Breast epithelium (tissue), 4 donors: ENCODE measurements around the gene CFAP157. TPM values are rescaled to one million over a fixed set of nuclear protein-coding genes. Genes with fewer than 3 reads are reported as not detected.

Source experiments
- DNase-seq, 2 donors: peaks; one replicate each; pipeline ENCODE4 v3.0.0-alpha.2; 2019; ENCODE audit warnings: low spot score in 2 of 2
- H3K27ac ChIP-seq, 2 donors: fragments of 200-600 bp; sonication (generic) in 1 of 2; one replicate each; pipeline ENCODE4 v1.5.1; 2016 to 2019; ENCODE audit warnings: mild to moderate bottlenecking in 1 of 2
- H3K27me3 ChIP-seq, 2 donors: fragments of 200-600 bp; sonication (generic) in 1 of 2; one replicate each; pipeline versions ENCODE4 v1.5.1 to v1.6.0; 2017 to 2019; ENCODE audit warnings: control low read depth in 1 of 2, mild to moderate bottlenecking in 1 of 2
- H3K36me3 ChIP-seq: fragments of 200-600 bp; one replicate; pipeline ENCODE4 v1.5.1; 2019
- H3K4me1 ChIP-seq, 2 donors: fragments of 200-600 bp; sonication (generic); one replicate each; pipeline ENCODE4 v1.5.1; 2016 to 2019; ENCODE audit warnings: control low read depth in 1 of 2
- H3K4me3 ChIP-seq, 3 donors: fragments of 200-600 bp; sonication (generic); 1 replicate in 2 of 3; 2 replicates in 1 of 3; pipeline ENCODE4 v1.5.1; 2016 to 2019; ENCODE audit warnings: mild to moderate bottlenecking in 3 of 3, moderate library complexity in 2 of 3
- H3K9me3 ChIP-seq, 2 donors: fragments of 200-600 bp; sonication (generic) in 1 of 2; one replicate each; pipeline ENCODE4 v1.5.1; 2016 to 2019; ENCODE audit warnings: control low read depth in 1 of 2
- POLR2A ChIP-seq: fragments of 450-650 bp; IDR thresholded peaks from one replicate; pipeline ENCODE4 v1.6.1; 2016; ENCODE audit warnings: antibody characterized with exemption, mild to moderate bottlenecking, moderate library complexity
- POLR2AphosphoS5 ChIP-seq, 3 donors: sonication (generic); formaldehyde crosslinking; IDR thresholded peaks; one replicate each; pipeline ENCODE4 v1.6.1; 2017; ENCODE audit warnings: antibody characterized with exemption in 3 of 3
- intact Hi-C: fragments of 100-400 bp; cut with DNase I; formaldehyde crosslinking; loops from one replicate; pipeline ENCODE4 v1.15.1; 2023; ENCODE audit warnings: low total_unique reads
- total RNA-seq, 3 donors: library from RNA; depleted of rRNA; stranded (reverse); fragments of >200 nt; gene quantifications; one replicate each; pipeline ENCODE4 v1.1.0, GENCODE V29; 2016
- TF ChIP-seq, protein P1 (sequence below), 3 donors: fragments of 450-650 bp; IDR thresholded peaks; one replicate each; pipeline ENCODE4 v1.5.1; 2016 to 2017; ENCODE audit warnings: antibody characterized with exemption in 3 of 3, mild to moderate bottlenecking in 3 of 3, moderate library complexity in 3 of 3

CFAP157 gene
- total RNA-seq, 3 donors from 2014 or later = 2.0 TPM; not detected in 1

DNA sequence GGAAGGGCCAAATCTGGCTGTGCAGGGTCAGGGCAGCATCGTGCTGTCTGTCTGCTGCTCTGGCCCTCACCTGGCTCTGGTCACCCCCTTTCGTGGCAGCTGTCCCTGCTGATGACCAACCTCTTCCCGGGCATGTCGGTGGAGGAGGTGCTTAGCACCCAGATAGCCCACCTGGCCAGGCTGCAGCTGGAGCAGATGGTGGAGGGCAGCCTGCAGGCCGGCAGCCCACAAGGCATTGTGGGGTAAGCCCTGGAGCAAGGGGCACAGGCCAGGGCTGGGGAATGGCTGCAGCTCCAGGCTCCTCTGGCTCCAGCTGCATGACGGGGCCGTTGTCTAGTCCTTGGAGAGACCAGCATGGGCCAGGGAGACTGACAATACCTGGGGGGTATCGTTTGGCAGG lies 20.1 kb downstream of the CFAP157 start:
- intact Hi-C loops = no loop called here
- Histone ChIP-seq H3K36me3 (no peaks in the 10 kb centered on the region), H3K27me3 (no peaks in the 10 kb centered on the region), H3K9me3 (no peaks in the 10 kb centered on the region), H3K27ac (no peak overlapping the region), H3K4me1 (no peaks in the 10 kb centered on the region), H3K4me3 (no peak overlapping the region)
- TF ChIP-seq POLR2A = no peak
- no peak for TF ChIP-seq POLR2AphosphoS5 (IDR thresholded peaks at IDR 0.05)
- TF ChIP-seq, protein P1, sequence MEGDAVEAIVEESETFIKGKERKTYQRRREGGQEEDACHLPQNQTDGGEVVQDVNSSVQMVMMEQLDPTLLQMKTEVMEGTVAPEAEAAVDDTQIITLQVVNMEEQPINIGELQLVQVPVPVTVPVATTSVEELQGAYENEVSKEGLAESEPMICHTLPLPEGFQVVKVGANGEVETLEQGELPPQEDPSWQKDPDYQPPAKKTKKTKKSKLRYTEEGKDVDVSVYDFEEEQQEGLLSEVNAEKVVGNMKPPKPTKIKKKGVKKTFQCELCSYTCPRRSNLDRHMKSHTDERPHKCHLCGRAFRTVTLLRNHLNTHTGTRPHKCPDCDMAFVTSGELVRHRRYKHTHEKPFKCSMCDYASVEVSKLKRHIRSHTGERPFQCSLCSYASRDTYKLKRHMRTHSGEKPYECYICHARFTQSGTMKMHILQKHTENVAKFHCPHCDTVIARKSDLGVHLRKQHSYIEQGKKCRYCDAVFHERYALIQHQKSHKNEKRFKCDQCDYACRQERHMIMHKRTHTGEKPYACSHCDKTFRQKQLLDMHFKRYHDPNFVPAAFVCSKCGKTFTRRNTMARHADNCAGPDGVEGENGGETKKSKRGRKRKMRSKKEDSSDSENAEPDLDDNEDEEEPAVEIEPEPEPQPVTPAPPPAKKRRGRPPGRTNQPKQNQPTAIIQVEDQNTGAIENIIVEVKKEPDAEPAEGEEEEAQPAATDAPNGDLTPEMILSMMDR (IDR thresholded peaks at IDR 0.05) = no peak
- no peak for DNase-seq

DNA sequence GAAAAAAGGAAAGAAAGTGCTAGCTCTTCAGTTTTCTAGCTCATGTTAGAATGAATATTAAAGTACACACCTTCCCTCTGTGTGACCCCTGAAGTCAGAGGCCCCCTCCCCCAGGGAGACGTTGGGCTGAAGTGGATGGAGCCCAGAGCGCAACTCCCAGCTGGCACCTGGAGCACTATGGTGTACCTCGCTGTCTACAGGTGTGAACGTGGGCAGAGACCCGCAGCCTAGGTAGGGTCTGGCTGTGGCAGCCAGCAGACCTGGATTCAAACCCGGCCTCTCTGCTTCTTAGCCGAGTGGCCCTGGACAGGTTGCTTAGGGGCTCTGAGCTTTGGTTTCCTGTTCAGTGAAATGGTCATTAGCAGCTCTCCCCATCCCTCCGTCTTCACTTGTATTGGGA lies 22.0 kb downstream of the CFAP157 start:
- Histone ChIP-seq H3K9me3 (no peaks in the 10 kb centered on the region), H3K4me3 (no peak overlapping the region), H3K36me3 (no peaks in the 10 kb centered on the region), H3K27me3 (no peaks in the 10 kb centered on the region), H3K4me1 (no peaks in the 10 kb centered on the region), H3K27ac (no peak overlapping the region)
- TF ChIP-seq POLR2A = no peak
- TF ChIP-seq POLR2AphosphoS5 (IDR thresholded peaks at IDR 0.05) = no peak
- TF ChIP-seq, protein P1 (IDR thresholded peaks at IDR 0.05) = no peak
- intact Hi-C loops = no loop called here
- no peak for DNase-seq

DNA sequence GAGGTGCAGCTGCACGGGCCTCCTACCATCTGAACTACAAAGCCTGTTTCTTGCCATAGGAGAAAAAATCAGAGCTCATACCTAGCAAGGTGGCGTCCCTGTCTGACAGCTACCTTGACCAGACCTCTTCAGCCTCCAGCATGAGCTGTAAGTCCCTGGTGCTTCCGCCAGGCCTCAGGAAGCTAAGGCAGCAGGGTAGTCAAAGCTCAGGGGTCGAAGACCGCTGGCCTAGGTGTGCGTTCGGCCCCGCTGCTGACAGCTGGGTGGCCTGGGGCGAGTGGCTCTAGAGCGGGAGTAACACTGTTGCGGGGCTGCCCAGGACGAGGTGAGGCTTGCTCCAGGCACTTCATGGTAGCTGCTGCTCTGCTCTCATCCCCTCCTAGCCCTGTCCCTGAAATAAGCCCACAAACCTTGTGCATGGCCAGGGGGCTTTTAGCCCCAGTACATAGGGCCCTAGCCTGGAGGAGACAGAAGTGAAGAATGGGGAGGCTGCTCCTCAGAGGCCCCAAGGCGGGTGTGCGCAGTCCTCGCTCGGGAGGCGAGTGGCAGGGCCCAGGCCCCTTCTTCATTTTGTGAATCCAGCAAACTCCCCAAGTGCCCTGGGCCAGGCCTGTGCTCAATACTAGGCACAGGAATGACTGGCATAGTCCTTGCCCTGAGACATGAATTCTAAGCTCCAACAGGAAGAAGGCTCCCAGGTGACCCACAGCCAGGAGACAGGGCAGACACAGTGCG lies 22.9 kb downstream of the CFAP157 start:
- intact Hi-C loops = loop anchor here (5.0 to 10.0 kb wide), 2 partner anchors 55 to 142 kb away; partner anchors contain the start of gene CDK9
- no peaks in the 10 kb centered on the region for H3K9me3 ChIP-seq
- no peaks in the 10 kb centered on the region for H3K36me3 ChIP-seq
- no peak for DNase-seq
- peaks cover 0 to 5% of the 10 kb centered on the region in 2 donors for H3K4me1 ChIP-seq
- no peak overlapping the region for H3K4me3 ChIP-seq
- TF ChIP-seq POLR2A (no peak), POLR2AphosphoS5 (IDR thresholded peaks at IDR 0.05) (no peak)
- TF ChIP-seq, protein P1 (IDR thresholded peaks at IDR 0.05) = no peak
- H3K27ac ChIP-seq = no peak overlapping the region
- no peaks in the 10 kb centered on the region for H3K27me3 ChIP-seq

DNA sequence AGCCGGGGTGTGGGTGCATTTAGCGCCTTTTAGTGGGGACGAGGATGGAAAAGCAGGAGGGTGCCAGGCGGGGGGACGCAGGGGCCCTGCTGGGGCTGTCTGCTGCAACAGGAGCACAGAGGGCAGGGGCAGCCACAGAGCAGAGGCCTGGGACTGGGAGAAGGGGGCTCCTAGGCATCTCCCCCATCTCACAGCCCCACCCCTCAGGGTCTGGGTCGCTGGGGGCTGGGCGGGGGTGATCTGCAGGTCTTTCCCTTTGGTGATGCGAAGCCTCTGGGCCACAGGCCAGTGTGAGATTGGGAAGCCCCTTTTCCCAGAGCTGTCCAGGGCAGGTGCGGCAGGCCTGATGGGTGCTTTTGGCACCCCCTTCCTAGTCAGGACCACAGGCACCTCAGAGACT lies 23.5 kb downstream of the CFAP157 start:
- intact Hi-C loops = loop anchor here (5.0 to 10.0 kb wide), 2 partner anchors 55 to 143 kb away; partner anchors contain the start of gene CDK9
- no peak for DNase-seq
- no peak overlapping the region for H3K4me3 ChIP-seq
- no peaks in the 10 kb centered on the region for H3K27me3 ChIP-seq
- H3K9me3 ChIP-seq = no peaks in the 10 kb centered on the region
- H3K27ac ChIP-seq = no peak overlapping the region
- no peak for TF ChIP-seq POLR2AphosphoS5 (IDR thresholded peaks at IDR 0.05)
- no peak for TF ChIP-seq POLR2A
- TF ChIP-seq, protein P1 (IDR thresholded peaks at IDR 0.05) = no peak
- no peaks in the 10 kb centered on the region for H3K36me3 ChIP-seq
- H3K4me1 ChIP-seq = peaks cover 0 to 5% of the 10 kb centered on the region in 2 donors

DNA sequence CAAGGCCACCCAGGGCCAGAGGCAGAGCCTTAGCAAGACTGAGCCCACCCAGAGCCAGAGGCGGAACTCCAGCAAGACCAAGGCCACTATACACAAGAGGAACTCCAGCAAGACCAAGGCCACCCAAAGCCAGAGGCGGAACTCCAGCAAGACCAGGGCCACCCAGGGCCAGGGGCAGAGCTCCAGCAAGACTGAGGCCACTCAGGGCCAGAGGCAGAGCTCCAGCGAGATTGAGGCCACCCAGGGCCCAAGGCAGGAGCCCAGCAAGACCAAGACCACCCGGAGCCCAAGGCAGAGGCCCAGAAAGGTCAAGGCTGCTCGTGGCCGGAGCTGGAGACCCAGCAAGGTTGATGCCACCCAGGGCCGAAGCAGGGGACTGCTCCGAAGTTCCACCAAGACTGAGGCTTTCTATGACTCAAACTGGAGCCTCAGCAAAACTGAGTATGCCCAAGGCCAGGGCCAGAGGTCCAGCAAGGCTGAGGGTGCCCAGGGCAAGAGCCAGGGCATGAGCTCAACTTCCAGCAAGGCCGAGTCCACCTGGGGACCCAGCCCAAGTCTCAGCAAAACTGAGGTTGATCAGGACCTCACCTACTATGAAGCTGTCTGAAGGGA lies 24.1 kb downstream of the CFAP157 start:
- H3K27ac ChIP-seq = no peak overlapping the region
- intact Hi-C loops = loop anchor here (5.0 to 10.0 kb wide), 2 partner anchors 54 to 144 kb away; partner anchors contain the start of gene CDK9
- H3K4me3 ChIP-seq = no peak overlapping the region
- TF ChIP-seq, protein P1 (IDR thresholded peaks at IDR 0.05) = no peak
- TF ChIP-seq POLR2A = no peak
- H3K27me3 ChIP-seq = no peaks in the 10 kb centered on the region
- H3K36me3 ChIP-seq = no peaks in the 10 kb centered on the region
- H3K4me1 ChIP-seq = peaks cover 0 to 5% of the 10 kb centered on the region in 2 donors
- H3K9me3 ChIP-seq = no peaks in the 10 kb centered on the region
- no peak for DNase-seq
